Liver (tissue), 9 donors: ENCODE data around the gene GRPEL2. TPM values are rescaled to one million over a fixed set of nuclear protein-coding genes. Genes with fewer than 3 reads are reported as not detected.

Experiments used
- DNase-seq: peaks from one replicate; pipeline ENCODE4 v3.0.0-alpha.2; 2017; ENCODE audit warnings: low spot score
- H3K27ac ChIP-seq, 2 donors: one replicate each; pipeline ENCODE4 v1.7.0; 2013; ENCODE audit warnings: inconsistent platforms in 2 of 2, low read length in 2 of 2, control low read depth in 1 of 2, low read depth in 1 of 2, mild to moderate bottlenecking in 1 of 2
- H3K27me3 ChIP-seq, 4 donors: one replicate each; pipeline versions ENCODE4 v1.6.1 to v1.7.0; 2013; ENCODE audit warnings: low read length in 3 of 4, inconsistent platforms in 1 of 4, mild to moderate bottlenecking in 1 of 4, moderate library complexity in 1 of 4; ENCODE audit not compliant: control insufficient read depth in 4 of 4, insufficient read depth in 4 of 4
- H3K36me3 ChIP-seq, 4 donors: one replicate each; pipeline versions ENCODE4 v1.6.1 to v1.7.0; 2013; ENCODE audit warnings: low read length in 3 of 4, mild to moderate bottlenecking in 3 of 4, low read depth in 1 of 4, moderate library complexity in 1 of 4; ENCODE audit not compliant: control insufficient read depth in 4 of 4, insufficient read depth in 3 of 4
- H3K4me1 ChIP-seq, 4 donors: one replicate each; pipeline versions ENCODE4 v1.6.1 to v1.7.0; 2013; ENCODE audit warnings: low read length in 3 of 4, mild to moderate bottlenecking in 3 of 4, moderate library complexity in 1 of 4; ENCODE audit not compliant: control insufficient read depth in 4 of 4, insufficient read depth in 4 of 4
- H3K4me3 ChIP-seq, 3 donors: one replicate each; pipeline versions ENCODE4 v1.6.1 to v1.7.0; 2013; ENCODE audit warnings: low read length in 3 of 3, control low read depth in 1 of 3, low read depth in 1 of 3, mild to moderate bottlenecking in 1 of 3
- H3K9ac ChIP-seq, 2 donors: one replicate each; pipeline ENCODE4 v1.7.0; 2013; ENCODE audit warnings: low read length in 2 of 2, mild to moderate bottlenecking in 2 of 2, moderate library complexity in 2 of 2, control low read depth in 1 of 2, low read depth in 1 of 2
- H3K9me3 ChIP-seq, 4 donors: one replicate each; pipeline versions ENCODE4 v1.6.1 to v1.7.0; 2013; ENCODE audit warnings: low read length in 3 of 4; ENCODE audit not compliant: control insufficient read depth in 4 of 4
- EGR1 ChIP-seq, 2 donors: IDR thresholded peaks; 2 replicates each; pipeline ENCODE4 v1.6.1; 2016 to 2018; ENCODE audit warnings: antibody characterized with exemption in 2 of 2, low read depth in 2 of 2
- FOXA1 ChIP-seq: IDR thresholded peaks from 2 replicates; pipeline ENCODE4 v1.6.1; 2016; ENCODE audit warnings: antibody characterized with exemption
- FOXA2 ChIP-seq: IDR thresholded peaks from 2 replicates; pipeline ENCODE4 v1.6.1; 2016; ENCODE audit warnings: antibody characterized with exemption
- GABPA ChIP-seq, 2 donors: IDR thresholded peaks in 1 of 2; conservative IDR thresholded peaks in 1 of 2; 2 replicates each; pipeline ENCODE4 v1.6.1; 2016; ENCODE audit warnings: antibody characterized with exemption in 2 of 2, mild to moderate bottlenecking in 1 of 2, moderate library complexity in 1 of 2
- HNF4A ChIP-seq, 2 donors: conservative IDR thresholded peaks; 2 replicates each; pipeline ENCODE4 v1.6.1; 2016; ENCODE audit warnings: antibody characterized with exemption in 2 of 2, mild to moderate bottlenecking in 2 of 2
- HNF4G ChIP-seq: IDR thresholded peaks from 2 replicates; pipeline ENCODE4 v1.6.1; 2016; ENCODE audit warnings: antibody characterized with exemption
- NR2F2 ChIP-seq: IDR thresholded peaks from 2 replicates; pipeline ENCODE4 v1.6.1; 2016; ENCODE audit warnings: antibody characterized with exemption
- RAD21 ChIP-seq, 2 donors: IDR thresholded peaks; 2 replicates each; pipeline ENCODE4 v1.6.1; 2016; ENCODE audit warnings: antibody characterized with exemption in 2 of 2, mild to moderate bottlenecking in 2 of 2
- RXRA ChIP-seq, 2 donors: IDR thresholded peaks; 2 replicates each; pipeline ENCODE4 v1.6.1; 2017 to 2018; ENCODE audit warnings: antibody characterized with exemption in 2 of 2, mild to moderate bottlenecking in 1 of 2
- TAF1 ChIP-seq: conservative IDR thresholded peaks from 2 replicates; pipeline ENCODE4 v1.6.1; 2016; ENCODE audit warnings: antibody characterized with exemption, mild to moderate bottlenecking
- WGBS: extraction: QIAGEN DNeasy Blood & Tissue Kit; methylation state at CpG from one replicate; pipeline ENCODE4 v1.1.7; 2013; 5-methylcytosine and 5-hydroxymethylcytosine counted together
- polyA plus RNA-seq, 2 donors: library from polyadenylated mRNA; stranded (reverse) in 1 of 2; unstranded in 1 of 2; fragments of 200-250 nt in 1 of 2; fragments of >200 nt in 1 of 2; fragmentation: Nextera tagmentation in 1 of 2; extraction: Ambion mirVana in 1 of 2; gene quantifications; one replicate each; pipeline versions ENCODE4 v1.2.1 to v1.2.3, GENCODE V29; 2013 to 2015
- total RNA-seq, 2 donors: library from RNA; depleted of rRNA; stranded (reverse); fragments of >200 nt; gene quantifications; one replicate each; pipeline ENCODE4 v1.2.3, GENCODE V29; 2014
- TF ChIP-seq, protein P1 (sequence below): IDR thresholded peaks from 2 replicates; pipeline ENCODE4 v1.6.1; 2016; ENCODE audit warnings: antibody characterized with exemption, mild to moderate bottlenecking
- TF ChIP-seq, protein P2 (sequence below): IDR thresholded peaks from 2 replicates; pipeline ENCODE4 v1.6.1; 2016; ENCODE audit warnings: antibody characterized with exemption
- TF ChIP-seq, protein P3 (sequence below): IDR thresholded peaks from 2 replicates; pipeline ENCODE4 v1.6.1; 2016; ENCODE audit warnings: antibody characterized with exemption
- TF ChIP-seq, protein P4 (sequence below): fragments of 150-350 bp; IDR thresholded peaks from 2 replicates; pipeline ENCODE4 v1.5.1; 2017; ENCODE audit warnings: improper control_type of control experiment, low read depth, low read length; ENCODE audit not compliant: missing input control
- TF ChIP-seq, protein P5 (sequence below): IDR thresholded peaks from 2 replicates; pipeline ENCODE4 v1.6.1; 2016; ENCODE audit warnings: antibody characterized with exemption
- donor health status: healthy.
- donor health status: healthy.
- donor health status: healthy.
- donor health status: healthy.
- donor health status: healthy.

The GRPEL2 gene
- total and polyA plus RNA-seq, 4 donors: 2.5 to 9.5 (median 4.8) TPM

DNA sequence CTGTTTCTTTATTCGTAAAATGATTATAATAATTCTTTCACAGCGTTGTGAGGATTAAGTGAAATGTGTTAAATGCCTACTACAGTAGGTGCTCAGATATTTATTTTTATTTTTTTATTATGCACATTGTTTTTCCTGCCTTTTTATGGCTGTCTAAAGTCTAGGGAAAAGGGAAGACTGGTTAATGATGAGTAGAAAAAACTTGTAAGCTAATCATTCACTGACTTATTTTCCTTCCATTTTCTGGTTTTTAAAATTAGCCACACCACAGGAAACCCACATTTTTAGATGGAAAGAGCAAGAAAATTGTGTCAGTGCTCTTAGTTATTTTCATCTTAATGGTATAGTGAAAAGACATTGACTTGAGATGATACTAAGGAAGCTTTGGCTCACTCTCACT, 8.6 kb downstream of the GRPEL2 start:
- Histone ChIP-seq H3K9me3 (no peaks in the 10 kb centered on the region), H3K4me1 (peaks cover 2 to 10% (median 5%) of the 10 kb centered on the region in 4 donors), H3K4me3 (no peak overlapping the region), H3K27me3 (no peaks in the 10 kb centered on the region), H3K9ac (no peak overlapping the region), H3K27ac (no peak overlapping the region), H3K36me3 (peaks cover 3 to 40% (median 34%) of the 10 kb centered on the region in 4 donors)
- TF ChIP-seq, protein P1, sequence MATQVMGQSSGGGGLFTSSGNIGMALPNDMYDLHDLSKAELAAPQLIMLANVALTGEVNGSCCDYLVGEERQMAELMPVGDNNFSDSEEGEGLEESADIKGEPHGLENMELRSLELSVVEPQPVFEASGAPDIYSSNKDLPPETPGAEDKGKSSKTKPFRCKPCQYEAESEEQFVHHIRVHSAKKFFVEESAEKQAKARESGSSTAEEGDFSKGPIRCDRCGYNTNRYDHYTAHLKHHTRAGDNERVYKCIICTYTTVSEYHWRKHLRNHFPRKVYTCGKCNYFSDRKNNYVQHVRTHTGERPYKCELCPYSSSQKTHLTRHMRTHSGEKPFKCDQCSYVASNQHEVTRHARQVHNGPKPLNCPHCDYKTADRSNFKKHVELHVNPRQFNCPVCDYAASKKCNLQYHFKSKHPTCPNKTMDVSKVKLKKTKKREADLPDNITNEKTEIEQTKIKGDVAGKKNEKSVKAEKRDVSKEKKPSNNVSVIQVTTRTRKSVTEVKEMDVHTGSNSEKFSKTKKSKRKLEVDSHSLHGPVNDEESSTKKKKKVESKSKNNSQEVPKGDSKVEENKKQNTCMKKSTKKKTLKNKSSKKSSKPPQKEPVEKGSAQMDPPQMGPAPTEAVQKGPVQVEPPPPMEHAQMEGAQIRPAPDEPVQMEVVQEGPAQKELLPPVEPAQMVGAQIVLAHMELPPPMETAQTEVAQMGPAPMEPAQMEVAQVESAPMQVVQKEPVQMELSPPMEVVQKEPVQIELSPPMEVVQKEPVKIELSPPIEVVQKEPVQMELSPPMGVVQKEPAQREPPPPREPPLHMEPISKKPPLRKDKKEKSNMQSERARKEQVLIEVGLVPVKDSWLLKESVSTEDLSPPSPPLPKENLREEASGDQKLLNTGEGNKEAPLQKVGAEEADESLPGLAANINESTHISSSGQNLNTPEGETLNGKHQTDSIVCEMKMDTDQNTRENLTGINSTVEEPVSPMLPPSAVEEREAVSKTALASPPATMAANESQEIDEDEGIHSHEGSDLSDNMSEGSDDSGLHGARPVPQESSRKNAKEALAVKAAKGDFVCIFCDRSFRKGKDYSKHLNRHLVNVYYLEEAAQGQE: no peak
- TF ChIP-seq NR2F2 (no peak), HNF4G (no peak), GABPA (IDR thresholded peaks at IDR 0.05 in 1 of 2, conservative IDR thresholded peaks at IDR 0.05 in 1 of 2) (no peak), HNF4A (conservative IDR thresholded peaks at IDR 0.05) (no peak)
- TF ChIP-seq, protein P2, sequence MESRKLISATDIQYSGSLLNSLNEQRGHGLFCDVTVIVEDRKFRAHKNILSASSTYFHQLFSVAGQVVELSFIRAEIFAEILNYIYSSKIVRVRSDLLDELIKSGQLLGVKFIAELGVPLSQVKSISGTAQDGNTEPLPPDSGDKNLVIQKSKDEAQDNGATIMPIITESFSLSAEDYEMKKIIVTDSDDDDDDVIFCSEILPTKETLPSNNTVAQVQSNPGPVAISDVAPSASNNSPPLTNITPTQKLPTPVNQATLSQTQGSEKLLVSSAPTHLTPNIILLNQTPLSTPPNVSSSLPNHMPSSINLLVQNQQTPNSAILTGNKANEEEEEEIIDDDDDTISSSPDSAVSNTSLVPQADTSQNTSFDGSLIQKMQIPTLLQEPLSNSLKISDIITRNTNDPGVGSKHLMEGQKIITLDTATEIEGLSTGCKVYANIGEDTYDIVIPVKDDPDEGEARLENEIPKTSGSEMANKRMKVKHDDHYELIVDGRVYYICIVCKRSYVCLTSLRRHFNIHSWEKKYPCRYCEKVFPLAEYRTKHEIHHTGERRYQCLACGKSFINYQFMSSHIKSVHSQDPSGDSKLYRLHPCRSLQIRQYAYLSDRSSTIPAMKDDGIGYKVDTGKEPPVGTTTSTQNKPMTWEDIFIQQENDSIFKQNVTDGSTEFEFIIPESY: no peak
- TF ChIP-seq, protein P3, sequence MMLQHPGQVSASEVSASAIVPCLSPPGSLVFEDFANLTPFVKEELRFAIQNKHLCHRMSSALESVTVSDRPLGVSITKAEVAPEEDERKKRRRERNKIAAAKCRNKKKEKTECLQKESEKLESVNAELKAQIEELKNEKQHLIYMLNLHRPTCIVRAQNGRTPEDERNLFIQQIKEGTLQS: no peak
- 94% methylated on average over 2 of the region's 2 CpGs for WGBS
- no peak for DNase-seq

DNA sequence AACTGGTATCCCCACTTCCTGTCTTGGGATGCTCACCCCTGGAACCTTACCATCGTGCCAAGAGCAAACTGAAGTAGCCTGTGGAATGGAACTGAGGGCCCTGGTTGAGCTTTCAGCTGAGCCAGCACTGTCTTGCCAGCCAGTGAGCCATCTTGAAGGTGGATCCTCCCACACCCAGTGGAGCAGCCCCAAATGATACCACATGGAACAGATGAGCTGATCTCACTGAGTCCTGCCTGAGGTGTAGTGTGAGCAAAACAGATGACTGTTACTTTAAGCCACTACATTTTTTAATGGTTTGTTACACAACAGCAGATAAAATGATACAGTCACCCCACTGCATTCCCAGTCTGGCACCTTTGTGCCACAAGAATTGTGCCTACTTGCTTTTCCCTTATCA, 10.4 kb downstream of the GRPEL2 start:
- no peak for DNase-seq
- Histone ChIP-seq H3K27ac (no peak overlapping the region), H3K27me3 (no peaks in the 10 kb centered on the region), H3K9ac (no peak overlapping the region), H3K4me3 (no peak overlapping the region), H3K9me3 (no peaks in the 10 kb centered on the region), H3K4me1 (peaks cover 2 to 10% (median 5%) of the 10 kb centered on the region in 4 donors), H3K36me3 (peaks cover 0 to 24% (median 19%) of the 10 kb centered on the region in 4 donors)
- TF ChIP-seq TAF1 (no peak), RXRA (IDR thresholded peaks at IDR 0.05) (no peak), FOXA1 (no peak), EGR1 (IDR thresholded peaks at IDR 0.05; ENCODE audit: low read depth in 2 of 2) (no peak), GABPA (IDR thresholded peaks at IDR 0.05 in 1 of 2, conservative IDR thresholded peaks at IDR 0.05 in 1 of 2) (no peak), FOXA2 (no peak), HNF4A (conservative IDR thresholded peaks at IDR 0.05) (no peak), RAD21 (IDR thresholded peaks at IDR 0.05) (no peak)
- TF ChIP-seq, protein P4, sequence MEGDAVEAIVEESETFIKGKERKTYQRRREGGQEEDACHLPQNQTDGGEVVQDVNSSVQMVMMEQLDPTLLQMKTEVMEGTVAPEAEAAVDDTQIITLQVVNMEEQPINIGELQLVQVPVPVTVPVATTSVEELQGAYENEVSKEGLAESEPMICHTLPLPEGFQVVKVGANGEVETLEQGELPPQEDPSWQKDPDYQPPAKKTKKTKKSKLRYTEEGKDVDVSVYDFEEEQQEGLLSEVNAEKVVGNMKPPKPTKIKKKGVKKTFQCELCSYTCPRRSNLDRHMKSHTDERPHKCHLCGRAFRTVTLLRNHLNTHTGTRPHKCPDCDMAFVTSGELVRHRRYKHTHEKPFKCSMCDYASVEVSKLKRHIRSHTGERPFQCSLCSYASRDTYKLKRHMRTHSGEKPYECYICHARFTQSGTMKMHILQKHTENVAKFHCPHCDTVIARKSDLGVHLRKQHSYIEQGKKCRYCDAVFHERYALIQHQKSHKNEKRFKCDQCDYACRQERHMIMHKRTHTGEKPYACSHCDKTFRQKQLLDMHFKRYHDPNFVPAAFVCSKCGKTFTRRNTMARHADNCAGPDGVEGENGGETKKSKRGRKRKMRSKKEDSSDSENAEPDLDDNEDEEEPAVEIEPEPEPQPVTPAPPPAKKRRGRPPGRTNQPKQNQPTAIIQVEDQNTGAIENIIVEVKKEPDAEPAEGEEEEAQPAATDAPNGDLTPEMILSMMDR: no peak
- TF ChIP-seq, protein P2: no peak
- TF ChIP-seq, protein P5, sequence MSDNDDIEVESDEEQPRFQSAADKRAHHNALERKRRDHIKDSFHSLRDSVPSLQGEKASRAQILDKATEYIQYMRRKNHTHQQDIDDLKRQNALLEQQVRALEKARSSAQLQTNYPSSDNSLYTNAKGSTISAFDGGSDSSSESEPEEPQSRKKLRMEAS: no peak
- WGBS: 96% methylated on average over 1 of the region's 1 CpG
